Nucleus accumbens (tissue), 56 donors: ENCODE data around the gene RNPEP.
"Not testable (repeated sequence)": the region's sequence is repeated elsewhere in the genome, so short reads cannot be mapped to it uniquely, and the experiment has no call there.

ENCODE experiments used
- DNase-seq, 56 donors: peaks; one replicate each; lab custom pipeline; 2025; lab: John Stamatoyannopoulos, UW

Gene RNPEP

DNA sequence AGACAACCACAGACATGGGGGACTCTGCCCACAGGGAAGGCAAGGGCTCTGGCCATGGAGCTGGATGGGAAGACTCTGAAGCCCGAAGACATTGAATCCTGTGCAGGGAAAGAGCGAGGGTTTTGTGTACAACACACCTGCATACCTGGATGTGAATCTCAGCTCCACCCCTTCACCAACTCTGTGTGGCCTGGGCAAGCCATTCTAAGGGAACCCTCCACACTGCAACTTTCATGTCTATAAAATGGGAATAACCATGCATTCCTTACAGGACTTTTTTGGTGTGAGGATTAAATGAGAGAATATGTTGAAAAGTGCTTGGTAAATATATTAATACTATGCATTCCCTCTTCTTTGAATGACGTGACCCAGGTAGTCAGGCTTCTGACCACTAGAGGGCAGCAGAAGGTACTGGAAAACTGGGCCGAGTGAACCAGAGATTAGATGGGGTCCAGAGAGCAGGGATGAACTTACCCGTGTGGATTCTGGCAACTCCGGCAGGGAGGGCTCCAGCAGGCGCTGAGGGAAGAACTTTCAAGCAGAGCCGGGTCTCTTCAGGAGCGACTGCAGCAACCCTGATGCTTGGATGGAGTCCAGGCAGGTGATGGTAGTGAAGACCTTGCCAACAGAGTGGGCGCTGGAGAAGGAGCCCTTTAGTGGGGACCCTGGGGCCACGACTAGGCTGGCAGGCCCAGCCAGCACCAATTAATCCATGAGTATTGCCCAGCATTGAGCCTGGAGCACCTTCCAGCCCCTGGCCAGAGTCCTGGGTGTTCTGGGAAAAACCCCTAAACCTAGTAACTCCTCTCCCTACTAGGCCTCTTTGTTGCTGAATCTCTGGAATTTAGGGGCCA lies 27.1 kb downstream of the RNPEP start:
- peak in 51 of 56 donors; percentile 9 to 91 (median 62) for DNase-seq

DNA sequence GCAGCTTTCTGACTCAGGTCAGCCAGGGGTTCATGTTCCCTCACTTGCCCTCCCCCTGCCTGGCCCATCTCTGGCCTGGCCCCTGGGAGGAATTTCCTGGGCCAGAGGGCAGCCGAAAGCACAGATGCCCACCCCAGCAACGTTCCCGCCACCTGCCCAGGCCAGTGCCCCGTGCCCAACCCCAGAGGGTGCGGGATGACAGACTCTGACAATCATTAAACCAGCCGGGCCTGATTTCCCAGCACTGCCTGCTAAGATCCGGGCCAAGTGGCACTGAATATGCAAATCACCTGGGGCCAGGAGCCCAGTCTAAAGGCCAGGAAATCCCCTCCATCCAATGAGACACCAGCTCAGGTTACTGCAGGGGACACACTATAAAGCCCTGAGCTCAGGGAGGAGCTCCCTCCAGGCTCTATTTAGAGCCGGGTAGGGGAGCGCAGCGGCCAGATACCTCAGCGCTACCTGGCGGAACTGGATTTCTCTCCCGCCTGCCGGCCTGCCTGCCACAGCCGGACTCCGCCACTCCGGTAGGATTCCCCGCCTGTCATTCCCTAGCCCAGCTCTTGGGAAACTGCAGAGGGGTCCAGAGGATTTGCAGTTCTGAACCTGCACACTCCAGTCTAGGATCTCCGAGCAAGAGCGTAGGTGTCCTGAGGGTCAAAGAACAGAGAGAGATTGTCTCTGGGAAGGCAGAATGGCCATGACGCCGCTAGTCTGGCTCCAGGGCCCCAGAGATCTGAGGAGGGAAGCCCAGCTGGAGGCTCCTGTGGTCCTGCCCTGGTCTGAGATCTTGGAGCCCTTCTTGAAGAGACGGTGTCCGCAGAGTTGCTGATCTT lies 27.9 kb downstream of the RNPEP start, which contains the start of gene ELF3:
Gene ELF3, plus strand, starts transcription at position 408 of the 836 bp plus-strand sequence. CDS start 550 bp downstream, outside the sequence.
- DNase-seq = no peak

DNA sequence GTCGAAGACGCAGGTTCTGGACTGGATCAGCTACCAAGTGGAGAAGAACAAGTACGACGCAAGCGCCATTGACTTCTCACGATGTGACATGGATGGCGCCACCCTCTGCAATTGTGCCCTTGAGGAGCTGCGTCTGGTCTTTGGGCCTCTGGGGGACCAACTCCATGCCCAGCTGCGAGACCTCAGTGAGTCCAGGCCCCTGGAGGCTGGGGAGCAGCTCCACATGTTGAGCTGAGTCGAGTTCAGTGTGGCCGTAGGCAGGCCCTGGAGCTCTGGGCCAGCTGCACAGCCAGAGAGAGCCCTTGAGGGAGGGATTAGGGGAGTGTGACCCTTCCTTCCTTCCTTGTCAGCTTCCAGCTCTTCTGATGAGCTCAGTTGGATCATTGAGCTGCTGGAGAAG lies 29.5 kb downstream of the RNPEP start:
- no peak for DNase-seq

DNA sequence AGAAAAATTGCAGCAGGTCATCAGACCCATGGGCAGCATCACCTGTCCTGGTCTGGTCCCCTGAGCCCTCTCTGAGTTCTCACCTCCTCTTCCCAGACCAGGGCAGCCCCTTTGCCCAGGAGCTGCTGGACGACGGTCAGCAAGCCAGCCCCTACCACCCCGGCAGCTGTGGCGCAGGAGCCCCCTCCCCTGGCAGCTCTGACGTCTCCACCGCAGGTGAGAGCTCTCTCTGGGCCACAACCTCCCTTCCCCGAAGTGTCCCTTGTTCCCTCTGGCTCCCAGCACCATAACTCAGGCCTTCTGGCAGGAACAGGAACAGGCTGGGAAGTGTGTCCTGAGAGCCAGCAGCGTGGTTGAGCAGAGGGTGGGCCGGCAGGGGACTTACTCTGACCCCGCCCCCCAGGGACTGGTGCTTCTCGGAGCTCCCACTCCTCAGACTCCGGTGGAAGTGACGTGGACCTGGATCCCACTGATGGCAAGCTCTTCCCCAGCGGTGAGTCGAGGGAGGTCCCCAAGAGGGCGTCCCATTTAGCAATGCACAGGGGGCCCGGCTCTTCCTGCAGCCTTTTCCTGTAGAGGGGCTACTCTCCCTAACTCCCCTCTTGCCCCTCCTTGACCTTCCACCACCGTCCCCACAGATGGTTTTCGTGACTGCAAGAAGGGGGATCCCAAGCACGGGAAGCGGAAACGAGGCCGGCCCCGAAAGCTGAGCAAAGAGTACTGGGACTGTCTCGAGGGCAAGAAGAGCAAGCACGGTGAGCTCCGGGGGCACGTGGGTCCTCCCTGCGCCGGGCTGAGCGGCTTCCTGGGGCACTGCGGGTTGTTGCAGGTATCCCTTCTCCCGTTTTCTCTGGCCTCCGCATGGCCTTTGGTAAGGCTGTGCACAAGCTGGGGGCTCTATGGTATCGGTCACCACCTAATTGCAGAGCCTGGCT lies 30.4 kb downstream of the RNPEP start:
- DNase-seq = no peak

DNA sequence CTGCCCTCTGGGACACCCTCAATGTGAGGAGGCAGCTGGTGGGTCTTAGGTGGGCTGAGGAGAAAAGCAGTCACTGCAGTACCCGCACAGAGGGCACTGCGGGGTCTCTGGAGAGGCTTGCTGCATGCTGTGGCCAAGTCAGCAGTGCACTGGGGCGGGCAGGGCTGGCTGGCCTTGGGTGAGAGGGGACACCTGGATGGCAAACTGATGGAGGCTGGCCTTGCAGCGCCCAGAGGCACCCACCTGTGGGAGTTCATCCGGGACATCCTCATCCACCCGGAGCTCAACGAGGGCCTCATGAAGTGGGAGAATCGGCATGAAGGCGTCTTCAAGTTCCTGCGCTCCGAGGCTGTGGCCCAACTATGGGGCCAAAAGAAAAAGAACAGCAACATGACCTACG lies 31.2 kb downstream of the RNPEP start:
- no peak for DNase-seq

DNA sequence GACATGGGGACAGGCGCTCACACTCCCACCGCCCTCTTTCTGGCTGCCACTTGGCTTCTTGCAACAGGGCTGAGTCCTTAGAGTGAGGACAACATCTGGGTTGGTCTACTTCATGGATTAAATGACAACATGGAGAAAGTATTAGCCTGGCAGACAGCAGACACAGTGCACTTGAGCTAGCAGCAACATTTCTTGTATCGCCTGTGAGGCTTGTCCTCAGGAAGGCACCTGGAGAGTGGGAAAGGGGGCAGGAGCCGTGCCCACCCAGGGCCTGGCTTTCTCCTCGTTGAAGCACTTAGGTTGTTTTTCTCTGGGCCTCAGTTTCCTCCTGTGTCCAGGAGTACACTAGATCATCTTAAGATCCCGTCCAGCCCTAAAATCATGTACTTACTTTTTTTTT lies 31.6 kb downstream of the RNPEP start:
- DNase-seq = no peak

DNA sequence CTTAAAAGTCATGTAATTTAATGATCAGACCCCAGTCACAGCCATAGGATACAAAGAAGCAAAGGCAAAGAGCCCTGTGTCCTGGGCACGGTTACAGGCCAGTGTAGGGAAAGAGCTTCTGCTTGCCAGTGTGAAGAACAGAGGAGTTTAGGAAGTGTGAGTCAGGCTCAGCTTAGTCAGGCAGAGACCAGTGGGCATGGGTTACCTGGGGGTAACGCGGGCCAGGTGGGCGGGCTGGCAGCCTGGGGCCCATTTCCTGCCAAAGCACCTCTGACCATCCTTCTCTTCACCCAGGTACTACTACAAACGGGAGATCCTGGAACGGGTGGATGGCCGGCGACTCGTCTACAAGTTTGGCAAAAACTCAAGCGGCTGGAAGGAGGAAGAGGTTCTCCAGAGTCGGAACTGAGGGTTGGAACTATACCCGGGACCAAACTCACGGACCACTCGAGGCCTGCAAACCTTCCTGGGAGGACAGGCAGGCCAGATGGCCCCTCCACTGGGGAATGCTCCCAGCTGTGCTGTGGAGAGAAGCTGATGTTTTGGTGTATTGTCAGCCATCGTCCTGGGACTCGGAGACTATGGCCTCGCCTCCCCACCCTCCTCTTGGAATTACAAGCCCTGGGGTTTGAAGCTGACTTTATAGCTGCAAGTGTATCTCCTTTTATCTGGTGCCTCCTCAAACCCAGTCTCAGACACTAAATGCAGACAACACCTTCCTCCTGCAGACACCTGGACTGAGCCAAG lies 32.6 kb downstream of the RNPEP start:
- DNase-seq = no peak

DNA sequence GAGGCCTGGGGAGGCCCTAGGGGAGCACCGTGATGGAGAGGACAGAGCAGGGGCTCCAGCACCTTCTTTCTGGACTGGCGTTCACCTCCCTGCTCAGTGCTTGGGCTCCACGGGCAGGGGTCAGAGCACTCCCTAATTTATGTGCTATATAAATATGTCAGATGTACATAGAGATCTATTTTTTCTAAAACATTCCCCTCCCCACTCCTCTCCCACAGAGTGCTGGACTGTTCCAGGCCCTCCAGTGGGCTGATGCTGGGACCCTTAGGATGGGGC lies 33.2 kb downstream of the RNPEP start:
- DNase-seq = no peak

DNA sequence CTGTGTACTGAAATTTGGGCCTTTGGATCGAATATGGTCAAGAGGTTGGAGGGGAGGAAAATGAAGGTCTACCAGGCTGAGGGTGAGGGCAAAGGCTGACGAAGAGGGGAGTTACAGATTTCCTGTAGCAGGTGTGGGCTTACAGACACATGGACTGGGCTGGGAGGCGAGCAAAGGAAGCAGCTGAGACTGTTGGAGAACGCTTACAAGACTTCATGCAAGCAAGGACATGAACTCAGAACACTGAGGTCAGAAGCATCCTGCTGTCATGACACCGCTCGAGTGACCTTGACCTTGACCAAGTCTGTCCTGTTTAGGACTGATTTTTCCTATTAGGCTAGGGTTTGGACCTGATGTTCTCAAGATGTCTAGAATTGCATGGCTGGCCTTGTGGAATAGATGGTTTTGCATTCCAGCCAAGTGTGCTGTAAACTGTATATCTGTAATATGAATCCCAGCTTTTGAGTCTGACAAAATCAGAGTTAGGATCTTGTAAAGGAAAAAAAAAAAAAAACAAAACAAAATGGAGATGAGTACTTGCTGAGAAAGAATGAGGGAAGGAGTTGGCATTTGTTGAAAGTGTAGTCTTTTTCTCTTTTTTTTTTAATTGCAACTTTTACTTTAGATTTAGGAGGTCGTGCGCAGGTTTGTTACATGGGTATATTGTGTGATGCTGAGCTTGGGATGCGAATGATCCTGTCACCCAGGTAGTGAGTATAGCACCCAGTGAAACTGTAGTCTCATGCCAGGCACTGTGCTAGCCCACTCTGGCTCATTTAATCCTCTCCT lies 33.8 kb downstream of the RNPEP start:
- no peak for DNase-seq

DNA sequence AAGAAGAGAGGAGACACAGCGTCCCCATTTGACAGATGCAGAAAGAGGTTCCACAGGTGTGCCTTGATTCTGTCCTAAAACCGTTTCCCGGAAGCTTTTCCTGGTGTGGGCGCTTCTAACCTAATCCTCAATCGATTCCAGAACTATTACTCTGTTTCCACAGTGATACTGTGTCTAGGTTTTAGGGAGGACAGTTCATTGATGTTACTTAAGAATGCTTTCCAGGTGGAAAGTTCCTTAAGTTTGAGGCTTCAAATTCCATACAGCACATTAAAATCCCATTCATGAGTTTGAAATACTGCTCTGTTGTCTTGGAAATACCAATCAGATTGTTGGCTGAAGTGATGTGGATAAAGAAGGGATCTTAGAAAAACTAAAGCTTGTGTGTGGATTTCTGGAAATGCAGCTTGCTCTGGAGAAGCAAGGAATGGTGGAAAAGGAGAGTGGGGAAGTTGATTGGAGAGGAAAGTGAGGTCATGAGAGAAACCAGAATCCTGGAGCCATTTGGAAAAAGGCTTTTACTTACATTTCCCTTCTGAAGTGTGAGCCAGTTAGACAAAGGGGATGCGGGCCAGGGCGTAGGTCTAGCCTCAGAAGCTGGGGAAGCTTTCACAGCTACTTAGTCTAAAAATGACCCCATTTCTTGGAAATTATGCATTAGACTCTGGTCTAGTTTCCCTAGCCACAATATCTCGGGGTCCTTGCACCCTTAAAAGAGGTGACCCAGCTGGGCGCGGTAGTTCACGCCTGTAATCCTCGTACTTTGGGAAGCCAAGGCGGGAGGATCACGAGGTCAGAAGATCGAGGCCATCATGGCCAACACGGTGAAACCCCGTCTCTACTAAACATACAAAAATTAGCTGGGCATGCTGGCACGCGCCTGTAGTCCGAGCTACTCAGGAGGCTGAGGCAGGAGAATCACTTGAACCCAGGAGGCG lies 34.6 kb downstream of the RNPEP start:
- DNase-seq = no peak

DNA sequence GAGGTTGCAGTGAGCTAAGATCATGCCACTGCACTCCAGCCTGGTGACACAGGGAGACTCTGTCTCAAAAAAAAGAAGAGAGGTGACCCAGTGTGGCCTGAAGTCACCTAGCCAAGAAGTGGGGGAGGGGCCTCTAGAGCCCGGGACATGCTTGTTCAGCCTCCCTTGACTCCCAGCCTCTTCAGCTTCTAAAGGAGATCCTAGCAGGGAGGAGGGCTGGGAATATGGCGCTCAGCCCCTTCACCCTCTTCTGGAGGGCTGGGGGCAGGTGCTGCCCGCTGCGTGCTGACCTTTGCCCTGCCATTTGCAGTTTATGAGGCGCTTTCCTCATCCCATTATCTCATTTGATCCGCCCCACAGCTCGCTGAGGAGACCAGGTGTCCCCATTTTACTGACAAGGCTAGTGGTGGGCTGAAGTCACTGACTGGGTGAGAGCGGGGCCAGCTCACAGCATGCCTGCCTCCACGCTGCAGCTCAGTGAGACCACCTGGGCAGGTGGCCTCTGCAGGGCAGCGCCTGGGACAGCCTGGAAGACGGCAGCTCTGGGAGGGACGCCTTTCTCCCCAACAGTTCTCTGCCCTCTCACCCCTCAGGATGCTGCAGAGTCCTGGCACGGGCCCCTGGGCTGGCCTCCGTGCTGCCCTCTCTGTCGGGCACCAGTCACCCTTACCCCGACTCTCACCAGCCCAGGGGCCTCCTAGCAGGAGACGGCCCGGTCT lies 35.5 kb downstream of the RNPEP start:
- no peak for DNase-seq

DNA sequence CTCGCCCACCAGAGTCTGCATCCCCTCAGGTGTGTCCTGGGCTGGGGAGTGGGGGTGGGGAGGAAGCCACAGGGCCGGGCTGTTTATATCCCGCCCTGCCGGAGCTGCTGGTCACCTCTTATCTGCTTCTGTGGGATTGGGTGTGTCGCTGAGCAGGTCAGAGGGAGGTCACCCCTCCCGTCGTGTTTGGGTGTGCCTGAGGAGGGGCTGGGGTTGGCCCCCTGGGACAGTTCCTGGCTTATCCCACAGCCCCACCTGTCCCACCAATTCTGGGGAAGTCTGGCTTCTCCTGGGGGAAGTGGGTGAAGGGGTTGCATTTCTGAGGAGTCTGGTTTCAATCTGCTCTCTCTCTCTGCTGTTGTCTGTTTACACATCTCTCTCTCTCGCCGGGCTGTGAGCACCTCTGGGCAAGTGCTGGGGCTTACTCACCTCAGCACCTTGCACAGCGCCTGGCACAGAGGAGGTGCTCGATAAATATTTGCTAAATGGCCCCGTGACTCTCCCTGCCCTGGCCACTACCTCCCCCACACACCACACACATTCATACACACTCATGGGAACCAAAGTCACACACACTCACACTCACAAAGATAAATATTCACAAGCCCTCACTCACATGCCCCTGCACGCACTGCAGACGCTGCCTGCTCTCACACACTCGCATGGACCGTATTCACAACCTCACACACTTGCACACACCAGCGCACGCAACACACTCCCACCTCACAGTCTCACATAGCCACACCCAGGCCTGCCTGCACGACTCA lies 36.2 kb downstream of the RNPEP start:
- DNase-seq = no peak

DNA sequence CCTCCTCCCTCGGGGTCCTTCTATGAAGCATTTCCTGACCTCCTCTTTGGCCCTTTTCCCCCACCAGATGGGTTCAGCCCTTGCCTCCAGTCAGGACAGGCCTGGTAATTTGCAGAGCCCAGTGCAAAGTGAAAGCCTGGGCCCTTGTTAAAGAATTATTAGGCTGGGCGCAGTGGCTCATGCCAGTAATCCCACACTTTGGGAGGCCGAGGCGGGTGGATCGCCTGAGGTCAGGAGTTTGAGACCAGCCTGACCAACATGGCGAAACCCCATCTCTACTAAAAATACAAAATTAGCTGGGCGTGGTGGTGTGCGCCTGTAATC lies 36.7 kb downstream of the RNPEP start:
- not testable (repeated sequence) for DNase-seq

DNA sequence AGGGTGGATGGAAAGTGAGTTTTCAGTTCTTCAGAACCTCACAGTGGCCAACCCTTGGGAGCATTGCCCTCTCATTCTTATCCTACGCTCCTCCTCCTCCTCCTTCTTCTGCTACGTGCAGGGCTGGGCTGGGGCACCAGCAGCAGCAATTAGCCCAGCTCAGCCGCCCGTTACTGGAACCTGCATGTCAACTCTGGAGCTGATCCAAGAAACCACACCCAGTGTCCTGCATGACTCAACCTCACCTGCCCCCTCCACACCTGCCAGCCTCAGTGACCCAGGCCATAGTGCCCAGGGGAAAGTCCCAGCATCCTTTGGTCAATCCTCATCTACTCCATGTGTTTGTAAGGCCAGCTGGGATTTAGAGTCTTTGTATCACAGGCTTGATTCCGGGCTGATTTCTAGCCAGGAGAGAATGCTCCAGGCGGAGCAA lies 40.6 kb downstream of the RNPEP start:
- no peak for DNase-seq

DNA sequence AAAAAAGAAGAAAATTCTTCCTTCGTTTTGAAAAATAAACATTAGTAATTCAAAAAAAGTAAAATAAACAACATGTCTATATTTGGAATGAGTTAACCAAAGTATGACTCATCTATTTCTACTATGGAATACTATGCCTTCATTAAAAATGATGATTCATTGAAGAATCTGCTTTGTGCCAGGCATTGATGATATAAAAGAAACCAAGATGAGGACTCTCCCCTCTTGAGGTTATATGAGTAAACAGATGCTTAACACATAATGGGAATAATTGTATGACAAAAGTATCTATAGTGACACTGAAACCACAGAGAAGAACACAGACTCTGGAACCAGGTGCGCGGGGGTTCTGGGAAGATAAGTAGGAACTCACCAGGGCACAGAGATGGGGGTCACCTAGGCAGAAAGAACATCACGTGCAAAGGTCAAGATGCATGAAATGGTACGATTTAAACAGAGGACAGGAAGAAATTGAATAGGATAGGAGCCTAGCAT lies 46.8 kb downstream of the RNPEP start:
- no peak for DNase-seq

DNA sequence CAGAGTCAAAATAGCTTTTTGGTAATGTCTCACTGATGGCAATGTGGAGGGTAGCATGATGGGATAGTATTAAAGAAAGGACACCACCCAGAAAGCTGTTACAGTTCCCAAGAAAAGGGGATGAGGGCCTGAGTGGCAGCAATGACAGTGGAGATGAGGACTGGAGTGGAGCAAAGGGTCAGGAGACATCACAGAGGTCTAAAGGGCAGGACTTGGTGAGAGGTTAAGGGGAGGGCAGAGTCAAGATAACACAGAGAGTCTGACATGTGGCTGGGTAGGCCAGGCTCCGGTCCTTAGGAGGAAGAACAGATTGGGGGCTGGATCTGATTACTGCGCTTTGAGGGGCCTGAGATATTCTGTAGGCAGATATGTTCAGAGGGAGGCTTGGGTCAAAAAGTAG lies 47.3 kb downstream of the RNPEP start:
- DNase-seq = no peak

DNA sequence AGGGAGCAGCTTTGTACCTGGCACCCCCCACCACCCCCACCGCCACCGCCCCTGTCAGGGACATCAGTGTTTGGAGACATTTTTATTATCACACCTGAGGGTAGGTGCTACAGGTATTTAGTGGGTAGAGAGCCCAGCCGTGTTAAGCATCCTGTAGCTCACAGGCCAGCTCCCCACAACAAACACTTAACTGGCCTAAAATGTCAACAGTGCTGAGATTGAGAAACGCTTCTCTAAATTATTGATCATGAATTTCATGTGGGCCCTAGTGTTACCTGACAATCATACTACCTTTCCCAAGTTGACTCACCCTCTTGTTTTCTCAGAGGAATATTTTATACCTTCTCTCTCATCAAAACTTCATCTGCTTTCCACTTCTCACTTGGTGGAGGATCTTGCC lies 49.3 kb downstream of the RNPEP start:
- DNase-seq = no peak
